Measurements from ENCODE around the gene OR2T6.
"Not testable (repeated sequence)": the region's sequence is repeated elsewhere in the genome, so short reads cannot be mapped to it uniquely, and the experiment has no call there.

OR2T6 gene, protein sequence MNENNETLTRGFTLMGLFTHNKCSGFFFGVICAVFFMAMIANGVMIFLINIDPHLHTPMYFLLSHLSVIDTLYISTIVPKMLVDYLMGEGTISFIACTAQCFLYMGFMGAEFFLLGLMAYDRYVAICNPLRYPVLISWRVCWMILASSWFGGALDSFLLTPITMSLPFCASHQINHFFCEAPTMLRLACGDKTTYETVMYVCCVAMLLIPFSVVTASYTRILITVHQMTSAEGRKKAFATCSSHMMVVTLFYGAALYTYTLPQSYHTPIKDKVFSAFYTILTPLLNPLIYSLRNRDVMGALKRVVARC

DNA sequence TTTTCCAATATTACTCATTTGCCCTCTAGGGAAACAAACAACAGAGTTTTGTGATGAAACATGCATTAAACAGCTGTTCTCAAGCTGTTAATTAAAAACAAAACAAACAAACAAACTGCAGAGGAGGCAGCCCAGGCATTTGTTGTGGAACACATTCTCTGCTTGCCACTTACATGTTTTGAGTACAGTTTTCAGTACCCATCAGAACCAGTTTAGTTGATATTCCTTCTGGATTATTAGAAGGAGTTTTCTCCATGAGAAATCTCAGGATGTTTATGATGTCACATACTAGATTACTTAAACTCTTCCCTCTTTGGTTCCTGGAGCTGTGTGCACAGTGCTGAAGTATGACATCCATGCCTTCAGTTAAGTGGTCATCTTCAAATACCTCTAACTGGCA lies at the start of gene OR2T6:
Gene OR2T6, plus strand, starts transcription at position 301 of the 400 bp plus-strand sequence. CDS start 11,863 bp downstream, outside the sequence.
- no peak for DNase-seq (ENCODE audit: low read depth)

GRCh38 chr1:248343451-248343850 lies 32.1 kb upstream of the OR2T6 start:
- no peak for DNase-seq (ENCODE audit: low read depth)

DNA sequence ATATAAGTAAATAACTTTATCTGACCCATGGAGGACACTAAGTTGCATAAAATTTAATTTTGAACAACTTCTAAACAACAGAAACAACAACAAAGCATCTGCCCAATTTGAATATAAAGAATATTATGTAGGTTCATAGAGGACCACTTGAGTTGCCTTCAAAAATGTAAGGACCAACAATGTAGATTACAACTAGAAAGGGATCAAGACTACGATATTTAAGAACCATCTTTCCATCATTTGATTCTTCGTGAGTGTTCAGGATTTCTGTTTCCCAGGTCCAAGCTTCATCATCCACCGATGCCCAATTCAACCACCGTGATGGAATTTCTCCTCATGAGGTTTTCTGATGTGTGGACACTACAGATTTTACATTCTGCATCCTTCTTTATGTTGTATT lies 27.1 kb upstream of the OR2T6 start, which contains the start of gene OR14C36:
Gene OR14C36, plus strand, starts transcription at position 301 of the 400 bp plus-strand sequence. Its CDS starts 0 bp downstream, at position 301.
- no peak for DNase-seq (ENCODE audit: low read depth)

DNA sequence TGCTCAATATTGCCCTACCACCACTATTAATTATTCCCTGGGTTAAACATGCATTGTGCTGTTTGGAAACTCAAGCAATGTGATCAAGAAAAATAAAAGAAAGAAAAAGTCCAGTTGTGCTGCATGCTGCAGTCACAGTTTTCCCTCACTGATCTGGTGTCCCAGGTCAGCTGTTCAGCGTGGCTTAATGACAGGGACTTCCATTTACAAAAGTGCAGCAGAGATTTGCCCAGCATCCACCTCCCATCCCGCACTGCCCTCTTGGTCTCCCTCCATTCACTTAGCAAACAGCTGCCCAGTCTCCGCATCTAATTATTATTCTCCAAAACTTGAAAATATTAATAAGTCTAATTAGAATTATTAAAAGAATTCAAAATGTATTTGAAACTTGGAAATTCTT lies 16.1 kb upstream of the OR2T6 start:
- DNase-seq (ENCODE audit: low read depth): no peak

- no peak for DNase-seq (ENCODE audit: low read depth)
Observed at GRCh38 chr1:248361121-248361715, 14.3 kb upstream of the OR2T6 start, which contains the start of gene OR2T4. OR2T4 (plus strand) TSS chr1:248361665; CDS start chr1:248361665, 0 bp downstream.

GRCh38 chr1:248366609-248367008 lies 8.9 kb upstream of the OR2T6 start:
- DNase-seq (ENCODE audit: low read depth): no peak

GRCh38 chr1:248372394-248372793 lies 3.2 kb upstream of the OR2T6 start:
- DNase-seq (ENCODE audit: low read depth): no peak

- no peak for DNase-seq (ENCODE audit: low read depth)
Observed at GRCh38 chr1:248373761-248374160, 1.8 kb upstream of the OR2T6 start.

- no peak for DNase-seq (ENCODE audit: low read depth)
Observed at GRCh38 chr1:248376916-248377315, 1.4 kb downstream of the OR2T6 start.

DNA sequence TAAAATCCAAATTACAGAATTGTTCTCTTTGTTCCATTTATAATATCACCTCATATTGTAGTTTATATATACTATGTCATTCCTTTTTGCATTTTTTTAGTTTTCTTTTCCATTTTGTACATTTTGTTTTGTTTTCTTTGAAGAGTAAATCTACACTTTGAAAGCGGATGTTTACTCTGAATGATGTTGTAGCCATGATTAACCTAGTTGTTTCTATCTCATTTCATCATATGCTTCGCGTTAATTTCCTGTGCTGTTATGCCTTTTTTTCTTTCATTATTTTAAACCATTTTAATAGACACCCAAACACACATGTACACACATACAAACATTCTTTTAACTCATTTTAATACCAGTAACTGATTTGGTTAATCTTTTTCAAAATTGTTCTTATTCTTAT lies 5.3 kb downstream of the OR2T6 start:
- DNase-seq (ENCODE audit: low read depth): no peak

- DNase-seq (ENCODE audit: low read depth): no peak
Observed at GRCh38 chr1:248388426-248388825, 12.9 kb downstream of the OR2T6 start.

DNA sequence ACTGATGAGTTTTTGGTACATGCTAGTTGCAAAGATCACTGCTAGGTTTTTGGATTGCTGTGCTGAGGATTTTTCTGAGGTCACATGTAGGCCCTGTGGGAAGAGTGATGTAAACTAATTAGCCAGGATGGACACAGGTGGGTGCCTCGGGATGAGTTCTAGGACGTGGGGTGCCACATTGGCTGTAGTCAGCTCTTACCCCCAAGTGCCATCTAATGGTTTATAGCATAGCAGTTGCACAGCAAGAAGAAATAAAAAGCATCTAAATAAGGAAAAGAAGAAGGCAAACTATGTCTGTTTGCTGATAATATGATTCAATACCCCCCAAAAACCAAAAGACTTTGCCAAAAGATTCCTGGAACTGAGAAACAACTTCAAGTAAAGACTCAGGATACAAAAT lies 17.5 kb downstream of the OR2T6 start:
- DNase-seq (ENCODE audit: low read depth): no peak

DNA sequence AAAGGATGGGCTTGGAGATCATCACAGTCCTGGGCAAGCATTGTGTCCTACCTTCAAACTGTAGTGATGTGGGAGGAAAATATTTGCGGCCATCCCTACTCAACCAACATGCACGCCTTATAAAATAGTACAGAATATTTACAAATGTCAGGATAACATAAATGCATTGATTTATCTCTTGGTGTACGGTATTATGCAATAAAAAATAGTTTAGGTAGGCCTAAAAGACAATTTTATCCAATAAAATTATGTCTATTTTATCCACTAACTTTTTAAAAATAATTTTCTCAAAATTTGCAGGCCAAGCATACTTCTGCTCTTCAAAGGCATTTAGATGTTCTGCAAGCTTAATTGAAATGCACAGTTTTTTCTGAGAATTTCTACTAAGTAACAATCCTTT lies 27.2 kb downstream of the OR2T6 start, which contains the start of gene OR2T1:
Gene OR2T1, plus strand, starts transcription at position 301 of the 400 bp plus-strand sequence. CDS start 3,100 bp downstream, outside the sequence.
- DNase-seq (ENCODE audit: low read depth): no peak

GRCh38 chr1:248404024-248404423 lies 28.5 kb downstream of the OR2T6 start:
- DNase-seq (ENCODE audit: low read depth): no peak

- no peak for DNase-seq (ENCODE audit: low read depth)
Observed at GRCh38 chr1:248406721-248407692, 31.5 kb downstream of the OR2T6 start.

DNA sequence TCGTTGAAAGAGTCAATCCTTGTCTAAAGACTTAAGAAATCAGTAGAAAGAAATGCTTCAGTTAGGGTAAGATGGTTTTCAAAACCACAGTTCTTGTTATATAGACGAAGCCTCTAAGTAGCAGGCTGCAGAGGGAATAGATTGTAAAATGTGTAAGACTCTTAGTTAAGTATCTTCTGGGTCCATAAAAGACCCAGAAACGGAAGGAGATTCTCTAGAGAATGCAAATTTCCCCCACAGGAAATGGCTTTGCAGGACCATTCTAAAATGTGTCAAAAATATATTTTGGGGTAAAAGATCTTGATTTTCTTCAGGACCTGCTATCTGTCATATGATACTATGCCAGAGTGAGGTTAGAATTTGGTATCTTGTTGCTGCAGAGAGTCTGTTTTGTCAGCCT lies 40.7 kb downstream of the OR2T6 start:
- no peak for DNase-seq (ENCODE audit: low read depth)

DNA sequence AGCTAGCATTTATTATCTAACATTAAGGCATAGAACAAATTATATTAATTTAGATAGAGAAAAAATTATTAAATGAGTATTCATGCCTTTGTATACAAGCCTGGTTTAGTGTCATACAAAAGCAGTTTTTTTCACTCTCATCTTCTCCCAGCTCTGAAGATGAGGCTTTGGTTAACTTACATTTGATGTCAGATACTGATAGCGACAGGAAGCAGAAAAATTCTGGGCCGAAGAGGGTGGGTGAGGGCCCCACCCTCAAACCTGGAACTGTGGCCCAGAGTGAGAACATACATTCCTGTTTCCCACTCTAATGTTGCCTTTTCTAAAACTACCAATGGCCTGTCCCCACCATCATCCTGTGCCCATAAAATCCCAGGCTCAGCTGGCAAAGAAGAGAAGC lies 42.3 kb downstream of the OR2T6 start:
- DNase-seq (ENCODE audit: low read depth): no peak

GRCh38 chr1:248421384-248421783 lies 45.8 kb downstream of the OR2T6 start:
- no peak for DNase-seq (ENCODE audit: low read depth)

DNA sequence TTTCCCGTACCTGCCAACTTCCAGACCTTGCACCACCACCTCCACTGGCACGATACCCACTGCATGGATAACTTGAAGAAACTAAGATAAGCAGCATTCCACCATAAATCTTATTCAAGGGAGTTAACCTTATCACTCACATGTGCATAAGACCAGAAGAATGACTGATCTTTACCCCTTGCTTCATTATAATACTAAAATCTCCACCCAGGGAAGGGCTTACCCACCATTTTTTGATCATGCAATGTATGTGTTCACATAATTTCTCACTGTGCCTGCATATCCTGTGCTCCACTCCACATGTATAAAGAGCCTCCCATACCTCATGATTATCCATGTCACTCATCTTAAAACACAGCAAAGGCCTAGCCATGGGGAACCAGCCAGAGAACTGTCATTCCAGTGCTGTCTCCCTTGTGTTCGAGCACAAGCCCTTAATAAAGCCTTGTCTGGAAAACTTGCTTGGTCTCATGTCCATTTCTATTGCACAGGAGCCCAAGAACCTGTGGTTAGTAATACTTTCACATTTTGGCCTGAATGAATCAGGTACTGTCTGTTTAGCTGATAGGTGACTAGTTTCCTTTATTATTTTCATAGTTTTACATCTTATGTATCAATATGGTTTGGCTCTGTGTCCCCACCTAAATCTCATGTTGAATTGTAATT lies 52.1 kb downstream of the OR2T6 start:
- DNase-seq (ENCODE audit: low read depth): not testable (repeated sequence)

GRCh38 chr1:248428192-248428533 lies 52.6 kb downstream of the OR2T6 start:
- DNase-seq (ENCODE audit: low read depth): not testable (repeated sequence)

DNA sequence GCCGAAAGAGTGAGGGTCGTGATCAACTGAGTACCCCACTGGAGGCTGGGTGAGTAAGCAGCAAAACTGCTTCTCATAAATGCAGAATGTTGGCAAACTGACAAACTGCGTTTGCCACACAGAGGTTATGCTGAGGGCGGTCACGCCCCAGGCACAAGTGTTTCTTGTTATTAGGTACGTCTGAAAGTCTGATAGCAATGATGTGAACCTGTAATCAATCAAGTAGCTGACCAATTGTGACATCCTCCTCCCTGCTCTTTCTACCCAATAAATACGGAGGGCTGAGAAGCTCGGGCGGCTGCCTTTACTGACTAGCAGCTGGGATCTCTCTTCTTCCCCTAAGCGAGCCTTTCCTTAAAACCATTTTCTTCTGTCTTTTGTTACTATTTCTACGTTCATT lies 56.1 kb downstream of the OR2T6 start:
- not testable (repeated sequence) for DNase-seq (ENCODE audit: low read depth)

- DNase-seq (ENCODE audit: low read depth): not testable (repeated sequence)
Observed at GRCh38 chr1:248432201-248432600, 56.7 kb downstream of the OR2T6 start.

All from activated T-cell treated with anti-CD3 and anti-CD28 coated beads for 48 hours (primary cell).